GM21529 (cell line): ENCODE data around the gene OR6F1.
"Not testable (repeated sequence)": the region's sequence is repeated elsewhere in the genome, so short reads cannot be mapped to it uniquely, and the experiment has no call there.

Source experiments
- ATAC-seq: cut with Tn5 transposase; IDR thresholded peaks from one replicate; pipeline ENCODE4 v1.9.1; 2021; ENCODE audit not compliant: unreplicated experiment

Gene OR6F1

GRCh38 chr1:247716546-247716945, at the start of gene OR6F1:
Gene OR6F1, minus strand, starts transcription at chr1:247716646. Its CDS starts 3,891 bp downstream, at chr1:247712755.
- no peak for ATAC-seq

DNA sequence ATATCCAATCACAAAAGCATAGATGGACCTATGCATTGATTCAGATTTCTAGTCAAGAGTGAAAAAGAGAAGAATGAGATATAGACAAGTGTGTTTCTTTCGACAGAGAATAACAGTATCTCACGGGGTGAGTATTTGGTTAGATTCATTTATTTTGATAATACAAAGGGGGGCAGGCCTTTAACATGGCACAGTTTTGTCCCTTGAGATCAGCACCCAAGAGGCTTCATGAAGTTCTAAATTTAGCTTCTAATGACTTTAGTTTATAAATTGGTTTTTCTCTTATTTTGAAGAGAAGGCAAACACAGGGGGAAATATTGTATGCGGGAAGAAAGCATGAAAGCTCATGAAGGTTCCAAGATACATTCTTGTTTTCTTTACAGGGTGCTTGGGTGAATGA, 44.0 kb upstream of the OR6F1 start, which contains the start of gene OR1C1:
Gene OR1C1 (minus strand): TSS at position 101 of the 400 bp plus-strand sequence. CDS start 2,150 bp downstream, outside the sequence.
- no peak for ATAC-seq

DNA sequence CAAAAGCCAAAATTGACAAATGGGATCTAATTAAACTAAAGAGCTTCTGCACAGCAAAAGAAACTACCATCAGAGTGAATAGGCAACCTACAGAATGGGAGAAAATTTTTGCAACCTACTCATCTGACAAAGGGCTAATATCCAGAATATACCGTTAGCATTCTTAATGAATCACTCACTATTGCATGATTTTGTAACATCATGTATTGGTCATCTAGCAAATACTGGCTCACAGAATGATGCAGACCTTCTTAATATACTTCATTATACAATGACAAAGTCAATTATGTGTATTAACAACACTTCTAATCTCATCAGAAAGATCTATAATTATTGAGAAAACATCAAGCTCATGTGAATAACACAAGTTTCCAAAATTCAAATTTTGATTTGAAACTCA, 37.9 kb upstream of the OR6F1 start:
- ATAC-seq, result not testable (repeated sequence)

DNA sequence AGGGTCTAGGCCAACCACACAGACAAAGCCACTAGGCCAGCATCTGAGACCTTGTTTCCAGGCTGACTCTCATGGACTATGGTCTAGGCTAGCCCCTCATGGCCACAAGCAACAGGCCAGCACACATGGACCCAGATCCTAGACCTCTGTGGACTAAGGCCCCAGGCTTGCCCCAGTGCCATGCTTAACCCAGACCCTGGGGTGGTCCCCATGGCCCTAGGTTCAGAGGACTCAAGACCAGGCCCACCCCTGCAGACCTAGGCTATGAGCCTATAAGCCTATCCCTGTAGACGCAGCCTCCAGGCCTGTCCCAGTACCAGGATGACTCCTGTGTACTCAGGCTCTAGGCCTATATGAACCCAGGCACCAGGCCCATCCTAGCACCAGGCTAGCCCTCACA, 33.4 kb upstream of the OR6F1 start:
- no peak for ATAC-seq

- ATAC-seq, result no peak
Measured at GRCh38 chr1:247748041-247748440, 31.6 kb upstream of the OR6F1 start, which contains the start of gene OR14A2. Gene OR14A2, minus strand, starts transcription at chr1:247748141.

- ATAC-seq, result no peak
Measured at GRCh38 chr1:247747616-247748015, 31.2 kb upstream of the OR6F1 start.

GRCh38 chr1:247746391-247746935, 30.0 kb upstream of the OR6F1 start:
- no peak for ATAC-seq

DNA sequence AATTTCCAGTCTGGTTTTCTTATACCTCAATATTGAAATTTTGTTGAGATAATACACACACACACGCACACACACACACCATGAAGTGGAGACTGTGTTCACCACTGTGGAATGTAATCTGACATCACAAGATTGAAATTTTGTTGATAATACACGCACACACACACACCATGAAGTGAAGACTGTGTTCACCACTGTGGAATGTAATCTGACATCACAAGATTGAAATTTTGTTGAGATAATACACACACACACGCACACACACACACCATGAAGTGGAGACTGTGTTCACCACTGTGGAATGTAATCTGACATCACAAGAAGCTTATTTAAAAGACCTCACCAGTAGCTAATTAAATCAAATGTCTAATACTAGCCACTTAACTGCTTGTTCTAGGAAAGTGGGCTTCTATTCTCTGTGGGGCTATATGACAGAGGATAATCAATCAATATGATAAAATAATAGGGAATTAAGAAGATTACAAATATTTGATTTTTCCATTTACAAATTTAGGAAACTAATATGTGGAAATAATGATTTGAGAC, 25.8 kb upstream of the OR6F1 start:
- ATAC-seq, result not testable (repeated sequence)

DNA sequence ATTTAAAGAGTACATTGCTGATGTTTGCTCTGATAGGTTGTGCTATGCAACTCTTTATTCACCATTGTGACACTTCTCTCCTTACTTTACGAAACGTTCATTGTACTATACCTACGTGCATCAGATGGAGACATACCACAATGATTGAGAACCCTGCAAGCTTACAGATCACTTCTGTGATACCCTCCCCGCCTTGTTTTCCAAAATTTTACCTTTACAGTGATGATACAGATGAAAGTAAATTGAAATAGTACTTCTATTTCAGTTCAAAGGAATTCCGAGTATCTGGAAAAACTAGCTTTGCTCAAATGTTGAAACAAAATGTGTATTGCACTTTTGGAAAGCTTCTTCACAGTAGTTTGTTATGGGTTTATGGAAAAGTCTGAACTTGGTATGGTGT, 25.3 kb upstream of the OR6F1 start:
- no peak for ATAC-seq

- no peak for ATAC-seq
Measured at GRCh38 chr1:247740721-247741120, 24.3 kb upstream of the OR6F1 start.

DNA sequence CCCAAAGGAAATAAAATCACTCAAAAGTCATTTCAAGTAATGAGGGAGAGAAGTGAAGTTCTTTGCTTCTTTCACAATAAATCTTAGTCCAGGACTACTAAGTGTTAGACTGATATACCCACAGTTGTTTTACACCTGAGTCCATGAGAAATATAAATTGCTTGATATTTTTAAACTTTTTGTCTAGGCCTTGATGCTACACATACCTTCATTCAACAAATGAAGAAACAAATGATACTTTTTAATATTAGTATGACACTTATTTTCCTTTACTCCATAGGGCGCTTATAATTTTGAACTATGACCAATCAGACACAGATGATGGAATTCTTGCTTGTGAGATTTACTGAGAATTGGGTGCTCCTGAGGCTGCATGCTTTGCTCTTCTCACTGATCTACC, 21.9 kb upstream of the OR6F1 start, which contains the start of gene OR14K1:
Gene OR14K1 (plus strand): TSS at position 301 of the 400 bp plus-strand sequence. CDS start 0 bp downstream, at position 301.
- ATAC-seq, result no peak

DNA sequence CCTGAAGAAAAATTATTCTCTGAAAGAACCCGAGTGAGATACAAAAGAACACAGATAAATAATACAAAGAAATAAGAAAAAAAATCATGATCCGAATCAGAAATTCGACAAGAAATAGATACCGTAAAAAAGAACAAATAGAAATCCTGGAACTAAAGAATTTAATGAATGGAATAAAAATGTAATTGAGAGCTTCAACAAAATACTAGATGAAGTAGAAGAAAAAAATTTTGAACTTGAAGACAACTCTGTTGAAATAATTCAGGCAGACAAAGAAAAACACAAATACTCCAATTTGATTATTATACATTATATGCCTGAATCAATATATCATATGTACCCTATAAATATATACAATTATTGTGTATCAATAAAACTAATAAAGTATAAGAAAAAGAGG, 4.8 kb upstream of the OR6F1 start:
- ATAC-seq, result no peak

GRCh38 chr1:247713753-247714152, 2.7 kb downstream of the OR6F1 start:
- no peak for ATAC-seq

DNA sequence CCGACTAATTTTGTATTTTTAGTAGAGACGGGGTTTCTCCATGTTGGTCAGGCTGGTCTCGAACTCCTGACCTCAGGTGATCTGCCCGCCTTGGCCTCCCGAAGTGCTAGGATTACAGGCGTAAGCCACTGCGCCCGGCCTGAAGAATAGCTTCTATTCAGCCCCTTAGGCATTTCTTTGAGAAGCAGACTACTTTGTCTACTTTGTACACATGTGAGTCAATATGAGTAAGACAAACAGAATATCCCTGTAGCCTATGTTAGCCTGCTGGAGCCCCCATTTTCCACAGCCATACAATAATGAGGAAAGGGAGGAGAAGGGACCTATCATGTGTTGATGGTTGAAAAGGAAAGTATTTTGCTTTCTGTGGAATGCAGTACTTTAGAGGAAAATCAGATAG, 5.8 kb downstream of the OR6F1 start:
- not testable (repeated sequence) for ATAC-seq

- no peak for ATAC-seq
Measured at GRCh38 chr1:247701338-247701737, 15.1 kb downstream of the OR6F1 start.

- peak; percentile 96 for ATAC-seq
Measured at GRCh38 chr1:247681288-247681897, 35.1 kb downstream of the OR6F1 start.

GRCh38 chr1:247680171-247680570, 36.3 kb downstream of the OR6F1 start:
- no peak for ATAC-seq

DNA sequence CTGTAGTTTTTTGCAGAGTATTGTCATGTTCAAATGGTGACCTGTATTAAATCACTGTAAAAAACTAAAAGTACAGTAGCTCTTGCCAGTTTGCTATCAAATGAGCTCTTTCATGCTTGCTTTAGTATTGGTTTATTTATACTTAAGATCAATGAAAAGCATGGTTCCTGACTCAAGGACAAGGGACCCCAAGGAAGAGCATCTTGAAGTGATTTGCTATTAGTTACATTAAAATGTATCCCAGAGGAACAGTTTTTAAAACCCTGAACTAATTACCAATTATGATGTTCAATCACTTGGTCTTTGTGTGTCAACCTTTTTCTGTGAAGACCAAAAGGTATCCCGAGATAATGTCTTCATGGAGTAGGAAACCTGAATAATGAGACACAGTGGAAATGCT, 36.8 kb downstream of the OR6F1 start, which contains the start of gene OR13G1:
Gene OR13G1 (minus strand): TSS at position 101 of the 400 bp plus-strand sequence. CDS start 6,698 bp downstream, outside the sequence.
- ATAC-seq, result no peak

GRCh38 chr1:247669225-247669624, 47.2 kb downstream of the OR6F1 start:
- no peak for ATAC-seq
